Frontal cortex (tissue), 4 donors: ENCODE measurements around the gene PRPS2. TPM values are rescaled to one million over a fixed set of nuclear protein-coding genes. Genes with fewer than 3 reads are reported as not detected.

Source experiments
- DNase-seq, 2 donors: peaks; one replicate each; pipeline ENCODE4 v3.0.0; 2012; ENCODE audit warnings: low spot score in 2 of 2
- FAIRE-seq: peaks from 2 replicates; lab custom pipeline; 2012; peaks lifted over from hg19 to GRCh38; lab: Jason Lieb, UNC
- total RNA-seq: library from RNA; depleted of rRNA; stranded (reverse); fragments of >200 nt; gene quantifications from one replicate; pipeline ENCODE4 v1.2.3, GENCODE V29; 2014
- donor health status: control.
- donor health status: control.
- donor health status: control.

Gene PRPS2
- total RNA-seq, 1 donor from 2014 or later, result 48.9 TPM

- DNase-seq (no peak), FAIRE-seq (no peak)
These were observed 14.1 kb downstream of the PRPS2 start for GRCh38 chrX:12805333-12805732.

GRCh38 chrX:12811658-12812057, 20.4 kb downstream of the PRPS2 start:
- no peak for FAIRE-seq
- no peak for DNase-seq

GRCh38 chrX:12814420-12814819, 23.2 kb downstream of the PRPS2 start:
- FAIRE-seq (peak; percentile 52), DNase-seq (peak in 1 of 2 donors; percentile 15)

GRCh38 chrX:12817528-12817927, 26.3 kb downstream of the PRPS2 start:
- DNase-seq (no peak), FAIRE-seq (no peak)

- FAIRE-seq (no peak), DNase-seq (no peak)
These were observed 28.0 kb downstream of the PRPS2 start for GRCh38 chrX:12819222-12819621.

GRCh38 chrX:12820737-12821136, 29.5 kb downstream of the PRPS2 start:
- no peak for FAIRE-seq
- no peak for DNase-seq

GRCh38 chrX:12824944-12825343, 33.7 kb downstream of the PRPS2 start:
- DNase-seq (no peak), FAIRE-seq (no peak)

- no peak for FAIRE-seq
These were observed 34.6 kb downstream of the PRPS2 start for GRCh38 chrX:12825801-12826200.

GRCh38 chrX:12843061-12843667, 52.0 kb downstream of the PRPS2 start:
- FAIRE-seq (no peak), DNase-seq (no peak)

More at GRCh38 chrX:12825801-12826200, 34.6 kb downstream of the PRPS2 start:
- DNase-seq, result no peak

- DNase-seq (no peak), FAIRE-seq (no peak)
These were observed 52.6 kb downstream of the PRPS2 start for GRCh38 chrX:12843668-12844279.

- DNase-seq (no peak), FAIRE-seq (no peak)
These were observed 53.1 kb downstream of the PRPS2 start for GRCh38 chrX:12844319-12844718.

- no peak for DNase-seq
- FAIRE-seq, result no peak
These were observed 74.1 kb downstream of the PRPS2 start for GRCh38 chrX:12865359-12865758.

GRCh38 chrX:12866451-12867377, 75.5 kb downstream of the PRPS2 start, which contains the start of gene TLR7:
TLR7 (plus strand) TSS chrX:12867072; CDS start chrX:12867579, 507 bp downstream.
- no peak for DNase-seq
- FAIRE-seq, result no peak

- DNase-seq (no peak), FAIRE-seq (no peak)
These were observed 76.5 kb downstream of the PRPS2 start for GRCh38 chrX:12867685-12868084.

- no peak for DNase-seq
- no peak for FAIRE-seq
These were observed 77.5 kb downstream of the PRPS2 start for GRCh38 chrX:12868747-12869146.

- no peak for FAIRE-seq
These were observed 80.0 kb downstream of the PRPS2 start for GRCh38 chrX:12871257-12871656.

GRCh38 chrX:12872741-12873140, 81.5 kb downstream of the PRPS2 start:
- FAIRE-seq, result no peak
- no peak for DNase-seq

More at GRCh38 chrX:12871257-12871656, 80.0 kb downstream of the PRPS2 start:
- DNase-seq, result no peak
